ENCODE results near the gene GYPB.
"Not testable (repeated sequence)": the region's sequence is repeated elsewhere in the genome, so short reads cannot be mapped to it uniquely, and the experiment has no call there.

The GYPB gene

GRCh38 chr4:144008602-144009001, 10.6 kb downstream of the GYPB start:
- DNase-seq, result not testable (repeated sequence)

GRCh38 chr4:144007960-144008359, 11.2 kb downstream of the GYPB start:
- not testable (repeated sequence) for DNase-seq

DNA sequence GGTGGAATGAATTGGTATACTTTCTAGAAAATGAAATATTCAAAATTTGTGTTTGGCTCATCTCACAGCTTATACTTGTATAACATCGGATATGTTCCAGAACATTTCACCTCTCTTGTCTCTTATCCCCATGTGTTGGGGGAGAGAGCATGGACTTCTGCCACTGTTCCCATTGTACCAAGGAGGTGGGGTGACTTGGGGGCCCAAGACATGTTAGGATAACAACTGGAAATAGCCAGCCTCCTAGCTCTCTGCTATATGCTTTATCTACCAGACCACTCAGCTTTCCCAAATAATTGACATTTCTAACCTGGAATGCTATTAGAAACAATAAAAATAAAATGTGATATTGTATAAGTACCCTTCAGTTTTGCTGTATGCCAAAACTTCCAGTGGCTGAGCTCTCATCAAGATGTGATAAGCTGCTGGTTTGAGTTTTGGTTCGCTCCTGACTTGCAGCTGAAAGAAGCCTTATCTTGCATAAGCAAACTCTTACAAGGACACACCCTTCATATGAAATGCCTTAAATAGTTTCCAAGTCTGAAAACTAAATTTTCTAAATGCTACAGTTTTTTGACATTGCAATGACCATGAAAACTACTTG, 12.9 kb downstream of the GYPB start:
- DNase-seq, result not testable (repeated sequence)

GRCh38 chr4:144005558-144005953, 13.6 kb downstream of the GYPB start:
- not testable (repeated sequence) for DNase-seq

DNA sequence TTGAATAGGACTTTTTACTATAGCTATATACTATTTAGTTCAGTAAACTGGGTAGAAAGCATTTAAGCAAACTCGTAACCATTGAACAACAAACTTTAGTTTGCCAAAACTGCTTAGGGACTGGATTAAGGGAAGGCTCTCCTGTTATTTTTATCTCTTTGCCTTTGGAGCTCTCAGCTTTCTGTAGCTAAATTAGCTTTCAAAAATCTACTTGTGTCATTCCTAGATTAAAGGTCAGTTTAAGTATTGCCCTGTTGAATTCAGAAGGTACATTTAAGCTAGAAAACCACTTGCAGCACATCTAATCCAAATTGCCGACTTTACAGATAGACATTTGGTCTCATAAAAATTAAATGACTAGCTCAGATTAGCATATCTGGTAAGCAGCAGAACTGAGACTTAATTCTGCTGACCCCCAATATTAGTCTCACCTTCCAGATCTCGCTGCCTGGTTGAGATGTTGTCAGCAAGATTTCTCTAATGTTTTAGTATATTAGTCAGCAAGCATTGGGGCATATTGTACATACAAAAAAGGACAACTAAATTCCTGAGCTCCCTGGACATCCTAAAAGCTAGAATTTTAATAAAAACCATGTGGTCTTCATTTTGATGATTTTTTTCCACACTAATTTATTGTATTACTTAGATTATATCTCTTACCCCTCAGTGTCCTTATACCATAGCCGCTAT, 14.2 kb downstream of the GYPB start:
- DNase-seq, result not testable (repeated sequence)

DNA sequence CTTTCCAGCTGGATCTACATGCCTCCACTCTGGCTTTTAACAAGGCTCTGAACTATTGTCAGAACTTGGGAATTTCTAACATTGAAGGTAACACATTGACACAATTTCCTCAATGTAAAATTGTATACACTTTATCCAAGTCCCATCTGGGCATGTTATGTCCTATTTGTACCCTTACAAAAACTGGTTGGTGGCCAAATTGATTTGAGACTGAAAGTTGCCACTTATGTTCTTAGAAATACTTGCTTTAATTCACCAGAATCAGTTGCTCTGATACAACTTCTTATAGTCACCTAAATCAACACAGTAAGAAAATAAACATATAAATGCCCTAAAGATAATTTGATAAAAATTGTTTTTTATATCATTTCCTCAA, 15.3 kb downstream of the GYPB start:
- not testable (repeated sequence) for DNase-seq

GRCh38 chr4:144003205-144003889, 15.8 kb downstream of the GYPB start:
- not testable (repeated sequence) for DNase-seq

DNA sequence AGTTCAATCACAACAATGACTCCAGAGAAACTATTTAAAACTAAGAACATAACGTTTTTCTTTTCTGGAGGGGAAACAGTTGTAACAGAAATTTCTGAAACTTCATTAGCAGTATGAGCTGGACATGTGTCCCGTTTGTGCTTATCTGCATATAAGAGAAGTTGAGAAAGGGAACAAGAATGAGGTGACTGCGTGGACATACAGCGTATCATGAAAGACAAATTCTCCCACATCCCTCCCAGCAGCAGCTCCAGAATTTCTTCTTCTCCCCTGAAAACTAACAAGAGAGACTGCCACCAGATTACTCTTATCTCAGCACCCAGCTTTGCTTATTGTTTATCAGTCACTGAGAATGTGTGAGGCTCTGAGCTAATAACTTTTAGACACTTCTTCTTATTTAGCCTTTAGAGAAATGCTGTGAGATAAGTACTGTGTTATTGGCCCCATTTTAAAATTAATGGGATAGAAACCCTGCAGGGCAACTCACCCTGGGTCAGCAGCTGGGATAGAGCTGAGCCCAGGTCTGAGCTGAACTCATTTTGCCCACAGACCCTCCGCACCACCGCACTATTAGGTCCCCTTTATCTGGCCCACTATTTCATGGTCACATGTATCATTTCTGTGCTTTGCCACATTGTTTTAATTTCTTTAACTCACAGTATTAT, 18.7 kb downstream of the GYPB start:
- DNase-seq, result not testable (repeated sequence)

- DNase-seq, result not testable (repeated sequence)
Measured at GRCh38 chr4:143996193-143996592, 23.0 kb downstream of the GYPB start.

DNA sequence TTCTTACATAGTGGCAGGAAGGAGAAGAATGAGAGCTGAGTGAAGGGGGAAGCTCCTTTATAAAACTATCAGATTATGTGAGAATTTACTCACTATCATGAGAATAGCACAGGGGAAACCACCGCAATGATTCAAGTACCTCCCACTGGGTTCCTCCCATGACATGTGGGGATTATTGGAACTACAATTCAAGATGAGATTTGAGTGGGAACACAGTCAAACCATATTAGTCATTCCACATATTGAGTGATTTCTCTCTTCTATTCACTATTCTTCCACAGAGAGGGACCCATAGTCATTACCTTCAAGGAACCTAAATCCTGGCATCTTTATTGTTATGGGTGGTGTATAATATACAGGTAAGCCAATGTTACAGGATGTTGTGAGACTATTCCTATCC, 27.4 kb downstream of the GYPB start:
- not testable (repeated sequence) for DNase-seq

GRCh38 chr4:143990717-143991116, 28.5 kb downstream of the GYPB start:
- DNase-seq, result not testable (repeated sequence)

GRCh38 chr4:143986180-143986579, 33.0 kb downstream of the GYPB start:
- DNase-seq, result no peak

GRCh38 chr4:143980776-143981175, 38.4 kb downstream of the GYPB start:
- DNase-seq, result not testable (repeated sequence)

DNA sequence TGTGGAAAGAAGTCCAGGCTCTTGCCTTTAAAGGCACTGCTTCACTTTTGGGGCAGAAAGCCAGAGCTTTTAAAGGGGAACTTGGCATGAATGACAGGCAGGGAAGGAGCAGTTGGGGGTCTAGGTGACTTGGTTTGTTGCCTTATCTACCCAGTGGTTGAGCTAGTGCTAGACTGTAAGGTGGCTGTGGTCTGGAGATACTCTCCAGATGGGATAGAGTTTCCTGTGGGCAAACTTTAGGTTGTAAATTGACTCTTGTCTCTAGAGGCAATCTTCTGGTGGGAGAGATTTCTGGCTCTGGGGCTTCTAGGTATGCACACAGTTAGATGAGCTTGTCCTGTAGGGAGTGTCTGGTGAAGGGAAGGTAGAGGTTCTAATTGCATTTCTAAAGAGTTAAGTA, 43.7 kb downstream of the GYPB start:
- DNase-seq, result not testable (repeated sequence)

GRCh38 chr4:143974021-143974420, 45.2 kb downstream of the GYPB start:
- DNase-seq, result not testable (repeated sequence)

DNA sequence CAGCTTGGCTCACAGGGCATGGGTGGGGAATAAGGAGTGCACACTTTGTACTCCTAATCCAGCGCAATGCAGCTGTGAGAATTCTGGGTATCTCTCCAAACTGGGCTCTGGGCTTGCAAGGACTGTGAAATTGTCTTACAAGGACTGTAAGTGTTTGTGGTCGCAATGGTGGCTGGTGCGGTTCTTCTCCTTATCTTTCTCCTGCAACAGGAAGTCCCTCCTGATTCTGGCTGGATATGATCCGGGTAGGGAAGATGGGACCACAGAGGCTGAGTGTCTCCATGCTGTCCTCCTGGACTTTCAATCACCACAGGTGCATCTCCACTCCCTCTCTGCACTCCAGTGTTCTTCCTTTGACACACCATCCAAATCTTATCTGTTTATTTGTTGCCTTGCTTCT, 58.1 kb downstream of the GYPB start:
- no peak for DNase-seq

- not testable (repeated sequence) for DNase-seq
Measured at GRCh38 chr4:143955306-143955705, 63.9 kb downstream of the GYPB start.

DNA sequence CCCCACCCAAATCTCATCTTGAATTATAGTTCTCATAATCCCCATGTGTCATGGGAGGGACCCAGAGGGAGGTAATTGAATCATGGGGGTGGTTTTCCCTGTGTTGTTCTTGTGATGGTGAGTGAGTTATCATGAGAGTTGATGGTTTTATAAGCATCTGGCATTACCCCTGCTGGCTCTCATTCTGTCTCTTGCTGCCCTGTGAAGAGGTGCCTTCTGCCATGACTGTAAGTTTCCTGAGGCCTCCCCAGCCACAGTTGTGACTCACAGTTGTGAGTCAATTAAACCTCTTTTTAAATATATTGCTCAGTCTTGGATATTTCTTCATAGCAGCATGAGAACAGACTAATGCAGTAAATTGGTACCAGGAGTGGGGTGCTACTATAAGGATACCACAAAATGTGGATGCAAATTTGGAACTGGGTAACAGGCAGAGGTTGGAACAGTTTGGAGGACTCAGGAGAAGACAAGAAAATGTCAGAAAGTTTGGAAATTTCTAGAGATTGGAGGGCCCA, 67.7 kb downstream of the GYPB start:
- not testable (repeated sequence) for DNase-seq

DNA sequence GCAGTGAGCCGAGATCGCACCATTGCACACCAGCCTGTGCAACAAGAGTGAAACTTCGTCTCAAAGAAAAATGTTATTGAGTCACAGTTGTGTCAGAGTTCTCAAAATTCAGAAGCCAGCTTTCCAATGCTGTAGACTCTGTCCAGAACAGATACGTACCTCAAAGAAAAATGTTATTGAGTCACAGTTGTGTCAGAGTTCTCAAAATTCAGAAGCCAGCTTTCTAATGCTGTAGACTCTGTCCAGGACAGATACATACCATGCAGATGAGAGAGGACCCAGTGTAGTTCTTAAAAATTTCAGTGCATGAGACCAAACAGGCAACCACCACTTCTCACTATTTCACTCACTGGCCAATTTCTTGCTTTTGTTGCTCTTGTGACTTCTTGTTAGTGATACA, 68.2 kb downstream of the GYPB start:
- not testable (repeated sequence) for DNase-seq

GRCh38 chr4:143950185-143950584, 69.0 kb downstream of the GYPB start:
- not testable (repeated sequence) for DNase-seq

DNA sequence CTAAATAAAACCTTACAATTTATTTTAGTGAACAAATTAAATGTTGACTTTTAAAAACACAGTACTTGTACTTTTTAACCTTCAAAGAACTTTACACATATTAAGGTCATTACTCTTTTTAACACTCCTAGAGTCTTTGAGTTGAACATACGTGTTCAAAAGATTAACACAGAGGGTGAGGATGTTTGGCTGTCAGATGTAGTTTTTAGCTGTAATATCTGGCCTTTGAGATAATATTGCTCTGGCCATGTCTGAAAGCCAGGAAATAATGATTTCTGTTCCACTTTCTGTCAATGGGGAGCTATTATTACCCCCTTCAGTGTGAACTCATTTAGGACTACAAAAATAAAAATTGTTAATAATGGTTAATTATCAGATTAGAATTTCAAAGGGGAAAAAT, 71.7 kb downstream of the GYPB start:
- DNase-seq, result not testable (repeated sequence)
